Stimulated activated CD4-positive, alpha-beta T cell treated with anti-CD3 and anti-CD28 coated beads, Interleukin-4, amount 100 ng/mL, for 24 hours (primary cell): ENCODE measurements around the gene TANGO2.
A peak's percentile ranks its signal among the peaks of the same experiment; 100 is the strongest.

Experiments used
- DNase-seq: peaks from one replicate; pipeline ENCODE4 v3.0.0-alpha.2; 2020

Gene TANGO2

GRCh38 chr22:20028855-20029549 lies 8.1 kb downstream of the TANGO2 start:
- no peak for DNase-seq

- no peak for DNase-seq
These were observed 8.8 kb downstream of the TANGO2 start for GRCh38 chr22:20029550-20030225.

DNA sequence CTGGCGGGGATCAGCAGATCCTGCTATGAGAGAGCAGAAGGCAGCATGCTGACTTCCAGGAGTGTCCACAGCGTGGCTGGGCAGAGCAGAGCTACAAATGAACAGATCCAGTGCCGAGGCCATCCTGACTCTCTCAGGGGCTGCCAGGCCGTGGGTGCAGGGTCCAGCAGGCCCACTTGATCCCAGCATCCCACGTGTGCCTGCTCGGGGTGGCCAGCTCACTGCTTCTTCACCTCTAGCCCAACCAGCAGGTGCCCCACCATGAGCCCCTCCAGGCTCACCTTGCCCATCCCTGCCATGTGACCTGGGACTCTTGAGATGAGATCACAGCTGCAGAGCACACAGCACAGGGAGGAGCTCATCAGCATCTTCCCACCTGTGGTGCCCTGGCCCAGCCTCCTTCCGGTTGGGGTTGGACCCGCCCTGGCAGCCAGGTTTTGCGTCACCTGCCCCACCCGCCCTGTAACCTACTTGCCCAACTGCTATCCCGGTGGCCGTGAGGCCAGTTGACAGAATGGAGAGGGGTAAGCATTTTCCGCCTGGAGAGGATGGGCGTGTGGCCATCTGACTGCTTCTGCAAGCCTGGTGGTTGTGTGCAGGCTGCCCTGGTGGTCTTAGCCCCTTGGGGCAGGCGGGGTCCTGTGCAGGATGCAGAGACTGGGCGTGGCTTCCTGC lies 11.0 kb downstream of the TANGO2 start:
- peak; percentile 28 for DNase-seq

DNA sequence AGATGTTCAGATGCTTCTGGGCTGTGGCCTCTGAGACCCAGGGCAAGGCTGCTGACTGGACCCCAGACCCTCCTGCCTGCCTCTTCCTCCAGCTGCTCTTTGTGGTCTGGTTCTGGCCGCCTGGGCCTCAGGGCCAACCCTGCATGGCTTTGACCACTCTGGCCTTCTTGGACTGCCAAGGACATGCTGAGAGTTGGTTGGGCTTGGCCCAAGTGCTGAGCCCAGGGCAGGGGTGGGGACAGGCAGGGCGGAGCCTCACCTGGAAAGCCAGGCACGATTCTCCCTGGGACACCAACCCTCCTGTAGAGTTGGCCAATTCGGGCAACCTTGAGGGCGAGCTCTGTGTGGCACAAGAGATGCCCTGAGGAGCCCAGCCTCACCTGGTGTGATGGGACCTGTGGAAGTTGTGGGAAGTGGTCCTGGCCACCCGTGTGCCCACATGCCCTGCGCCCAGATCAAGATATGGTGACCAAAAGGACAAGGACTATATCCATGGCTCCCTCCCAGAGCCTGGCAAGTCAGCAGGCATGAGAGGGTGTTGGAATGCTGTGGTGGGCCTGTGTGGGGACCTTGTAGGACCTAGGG lies 11.6 kb downstream of the TANGO2 start:
- no peak for DNase-seq

GRCh38 chr22:20033045-20033706 lies 12.3 kb downstream of the TANGO2 start:
- no peak for DNase-seq

DNA sequence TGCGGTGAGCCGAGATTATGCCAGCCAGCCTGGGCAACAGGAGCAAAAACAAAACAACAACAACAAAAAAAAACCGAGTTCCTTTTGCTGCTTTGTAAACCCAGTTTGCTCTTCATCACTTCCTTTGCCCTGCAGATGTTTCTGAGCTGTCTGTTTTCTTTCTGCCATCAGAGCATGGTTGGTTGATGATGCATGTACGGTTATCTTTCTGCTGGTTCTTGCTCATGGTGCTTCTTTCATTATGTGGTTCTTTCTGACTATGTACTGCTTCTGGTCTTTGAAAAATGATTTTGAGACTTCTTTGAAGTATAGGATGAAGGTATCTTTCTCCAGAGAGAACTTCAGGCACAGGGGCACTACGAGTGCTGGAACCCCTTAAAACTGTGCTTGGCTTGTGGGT lies 13.2 kb downstream of the TANGO2 start:
- no peak for DNase-seq

DNA sequence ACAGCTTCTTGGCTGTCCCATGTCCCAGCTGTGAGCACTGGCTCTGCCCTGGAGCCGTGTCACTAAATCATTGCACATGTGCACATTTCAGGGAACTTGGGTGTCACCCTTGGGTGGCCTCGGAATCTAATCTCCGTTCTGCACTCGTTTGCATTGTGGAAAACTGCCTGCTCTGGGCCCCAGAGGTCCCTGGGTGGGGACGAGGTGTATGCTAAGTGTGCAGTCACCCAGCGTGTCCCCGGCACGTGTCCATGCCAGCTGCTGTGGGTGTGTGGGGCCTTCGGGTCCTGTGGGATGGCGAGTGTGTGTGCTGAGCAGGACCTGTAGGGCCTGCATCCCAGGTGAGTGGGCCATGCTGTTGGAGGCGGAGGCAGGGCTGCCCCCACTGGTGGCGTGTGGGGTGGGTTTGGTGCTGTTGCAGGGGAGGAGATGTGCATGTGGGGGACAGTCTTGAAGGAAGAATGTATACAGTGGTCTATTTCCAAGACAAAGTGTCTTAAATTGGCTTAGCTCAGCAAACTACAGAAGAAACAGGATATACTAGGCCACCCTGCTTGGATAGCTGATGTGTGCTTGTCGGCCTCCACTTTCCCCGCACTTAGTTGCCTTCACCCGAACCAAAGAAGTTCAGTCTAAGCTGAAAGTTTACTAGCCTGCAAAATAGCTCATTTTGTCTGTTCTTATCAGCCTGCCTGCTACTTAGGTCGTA lies 14.6 kb downstream of the TANGO2 start:
- no peak for DNase-seq

DNA sequence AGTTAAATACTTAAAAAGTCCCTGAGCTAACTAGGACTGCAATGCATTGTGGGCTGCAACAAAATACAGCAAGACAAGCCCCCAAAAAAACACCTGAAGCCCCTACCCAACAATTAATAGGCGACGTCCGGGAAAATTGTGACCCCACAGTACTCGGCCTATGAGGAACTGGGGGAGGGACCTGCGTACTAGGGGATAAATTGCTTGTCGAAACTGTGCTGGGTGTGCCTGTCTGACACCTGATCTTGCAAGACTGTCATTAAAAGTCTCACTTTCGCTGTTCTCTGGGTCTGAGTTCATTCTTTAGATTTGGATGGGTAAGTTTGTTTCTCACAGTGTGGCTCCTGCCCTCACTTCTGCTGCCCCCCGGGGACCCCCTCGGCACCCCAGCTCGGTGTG lies 15.2 kb downstream of the TANGO2 start:
- DNase-seq = no peak

GRCh38 chr22:20036535-20037392 lies 15.9 kb downstream of the TANGO2 start:
- DNase-seq = no peak

DNA sequence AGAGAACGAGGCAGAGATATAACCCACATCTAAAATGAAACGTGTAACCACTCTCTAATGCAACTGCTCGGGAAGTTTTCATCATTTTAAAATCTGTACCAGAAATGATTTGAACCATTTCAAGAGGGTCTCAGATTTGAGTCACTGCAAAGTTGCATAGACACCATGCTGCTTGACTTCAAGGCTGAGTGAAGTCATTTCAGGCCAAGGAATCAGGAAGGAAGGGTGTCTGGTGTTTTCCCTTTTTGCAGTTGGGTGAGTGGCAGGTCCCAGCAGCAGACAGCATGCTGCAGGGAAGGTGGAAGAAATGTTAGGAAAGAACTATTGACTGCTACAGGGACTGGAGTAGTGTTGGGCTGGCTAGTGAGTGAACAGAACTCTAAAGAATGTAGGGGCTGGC lies 16.5 kb downstream of the TANGO2 start:
- no peak for DNase-seq

DNA sequence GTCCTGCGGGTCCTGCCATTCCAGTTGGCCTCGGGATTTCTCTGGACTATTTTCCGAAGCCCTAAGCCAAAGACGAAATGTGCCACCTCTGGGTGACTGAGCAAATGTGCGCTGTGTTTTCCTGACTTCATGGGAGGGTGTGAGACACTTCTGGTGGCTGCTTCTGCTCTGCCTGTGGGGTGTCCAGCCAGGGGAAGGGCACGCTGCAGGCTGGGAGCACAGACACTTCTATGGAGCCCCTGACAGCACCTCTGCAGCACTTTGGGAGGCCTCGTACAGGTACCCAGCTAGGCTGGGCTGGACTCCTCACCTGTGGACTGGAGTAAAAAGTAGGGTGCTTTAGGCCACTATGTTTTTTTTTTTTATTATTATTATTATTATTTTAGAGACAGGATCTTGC lies 17.7 kb downstream of the TANGO2 start:
- no peak for DNase-seq

DNA sequence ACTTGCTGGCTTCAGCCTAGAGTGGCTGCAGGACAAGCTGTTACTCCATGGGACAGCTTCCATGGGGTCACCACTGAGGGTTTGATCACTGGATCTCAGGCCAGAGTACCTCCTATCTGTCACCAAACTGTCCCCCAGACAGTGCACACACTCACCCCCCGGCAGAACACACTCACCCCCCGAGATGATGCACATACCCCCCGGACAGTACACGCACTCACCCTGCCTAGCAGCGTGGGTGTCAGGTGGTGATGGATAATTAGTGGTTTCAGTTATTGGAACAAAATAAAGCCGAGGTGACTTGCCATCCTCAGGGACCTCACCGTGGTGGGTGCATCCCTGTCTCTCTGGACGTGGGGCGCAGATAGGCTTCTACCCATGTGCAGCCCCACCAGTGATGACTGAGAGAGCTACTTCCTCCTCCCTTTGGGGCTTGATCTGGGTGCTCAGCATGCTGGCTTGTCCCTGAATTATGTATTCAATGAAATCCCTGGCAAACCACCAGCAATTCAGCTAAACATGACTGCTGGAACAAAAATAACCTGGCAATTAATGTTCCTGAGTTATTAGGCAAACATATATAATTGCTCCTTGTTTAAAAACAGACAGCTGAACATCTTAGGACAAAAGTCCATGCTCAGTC lies 18.9 kb downstream of the TANGO2 start:
- DNase-seq = no peak

GRCh38 chr22:20040327-20041200 lies 19.7 kb downstream of the TANGO2 start:
- no peak for DNase-seq

GRCh38 chr22:20043057-20043996 lies 22.4 kb downstream of the TANGO2 start:
- DNase-seq = no peak

DNA sequence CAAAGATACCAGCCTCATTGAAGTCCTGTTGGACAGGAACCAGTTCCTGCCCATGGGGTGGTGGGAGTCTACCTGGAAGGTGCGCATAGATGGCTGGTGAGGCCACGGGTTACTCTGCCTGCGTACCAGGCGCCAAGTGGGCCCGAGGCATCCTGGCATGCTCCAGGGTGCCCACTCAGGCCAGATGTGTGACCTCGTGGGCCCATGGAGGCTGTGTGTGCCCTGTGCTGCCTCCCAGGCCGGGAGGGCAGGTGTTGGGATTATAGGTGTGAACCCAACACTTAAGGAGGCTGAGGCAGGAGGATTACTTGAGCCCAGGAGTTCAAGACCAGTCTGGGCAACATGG lies 23.1 kb downstream of the TANGO2 start:
- DNase-seq = no peak

GRCh38 chr22:20044495-20045151 lies 23.7 kb downstream of the TANGO2 start:
- DNase-seq = no peak

- DNase-seq = no peak
These were observed 25.8 kb downstream of the TANGO2 start for GRCh38 chr22:20046730-20047129.

GRCh38 chr22:20051927-20052308 lies 31.0 kb downstream of the TANGO2 start:
- no peak for DNase-seq
